ENCODE results near the gene CD14. TPM values are rescaled to one million over a fixed set of nuclear protein-coding genes. Genes with fewer than 3 reads are reported as not detected.

CD14 gene
- total RNA-seq, 2 experiments from 2014 or later, result 0.76 to 1.0 TPM

DNA sequence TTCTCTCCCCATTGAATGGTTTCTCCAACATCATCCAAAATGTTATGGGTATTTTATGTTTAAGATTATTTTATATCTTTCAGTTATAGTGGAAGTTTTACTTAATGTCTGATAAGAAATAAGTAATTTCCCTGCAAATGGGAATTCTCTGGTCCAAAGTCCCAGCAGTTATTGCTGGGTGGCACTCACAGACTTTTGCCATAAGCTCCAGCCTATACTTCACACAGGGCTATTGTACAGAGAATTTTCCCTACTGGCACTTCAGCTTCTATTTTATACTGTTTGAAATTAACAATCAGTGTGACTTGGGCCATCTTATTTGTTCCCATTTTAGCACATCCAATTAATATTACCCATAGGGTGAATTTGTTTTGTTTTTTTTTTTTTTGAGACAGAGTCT is 32.9 kb downstream of the CD14 start:
- no peaks in the 10 kb centered on the region for H3K79me2 ChIP-seq (ENCODE audit: insufficient read depth, low read depth, low read length)
- no peaks in the 10 kb centered on the region for H3K4me1 ChIP-seq (ENCODE audit: insufficient read depth, low read length, poor library complexity, severe bottlenecking)
- TF ChIP-seq EZH2phosphoT487 (IDR thresholded peaks at IDR 0.05; ENCODE audit: borderline replicate concordance, low read depth, low read length), result no peak
- no peak for TF ChIP-seq CTCF (conservative IDR thresholded peaks at IDR 0.05; ENCODE audit: low read length)
- no peak overlapping the region for H3K4me3 ChIP-seq (ENCODE audit: low read depth, low read length, poor library complexity, severe bottlenecking)
- CTCF ChIA-PET (ENCODE audit: unreplicated experiment), result no interaction called here
- H3K4me2 ChIP-seq (ENCODE audit: low read length), result no peak overlapping the region
- no peak overlapping the region for H2AFZ ChIP-seq (ENCODE audit: low read length)
- no peaks in the 10 kb centered on the region for H3K36me3 ChIP-seq (ENCODE audit: insufficient read depth, low read length)
- intact Hi-C loops (cut with micrococcal nuclease; ENCODE audit: unreplicated experiment), result no loop called here
- BruUV-seq (replicated peaks), result no TSS peak
- no peaks in the 10 kb centered on the region for H3K9me2 ChIP-seq (ENCODE audit: insufficient read depth, low read length)
- H4K20me1 ChIP-seq (ENCODE audit: insufficient read depth, low read length), result no peaks in the 10 kb centered on the region
- POLR2A ChIA-PET, result interaction anchor here (0.6 to 1.4 kb wide), 2 partner anchors 11 to 206 kb away, joined by 3 to 5 read pairs; no protein-coding TSS in a partner anchor
- no peak overlapping the region for H3K27ac ChIP-seq (ENCODE audit: low read depth, low read length, poor library complexity, severe bottlenecking)
- no peak for DNase-seq (ENCODE audit: low spot score)
- no peaks in the 10 kb centered on the region for H3K9me3 ChIP-seq (ENCODE audit: low read length)

- Histone ChIP-seq H3K4me3 (ENCODE audit: low read depth, low read length, poor library complexity, severe bottlenecking) (no peak overlapping the region), H3K9me3 (ENCODE audit: low read length) (no peaks in the 10 kb centered on the region), H3K4me1 (ENCODE audit: insufficient read depth, low read length, poor library complexity, severe bottlenecking) (no peaks in the 10 kb centered on the region), H3K4me2 (ENCODE audit: low read length) (no peak overlapping the region), H4K20me1 (ENCODE audit: insufficient read depth, low read length) (no peaks in the 10 kb centered on the region), H3K9me2 (ENCODE audit: insufficient read depth, low read length) (no peaks in the 10 kb centered on the region), H3K27ac (ENCODE audit: low read depth, low read length, poor library complexity, severe bottlenecking) (no peak overlapping the region), H3K36me3 (ENCODE audit: insufficient read depth, low read length) (no peaks in the 10 kb centered on the region), H3K79me2 (ENCODE audit: insufficient read depth, low read depth, low read length) (no peaks in the 10 kb centered on the region), H2AFZ (ENCODE audit: low read length) (no peak overlapping the region)
- ChIA-PET POLR2A (interaction anchor here (1.4 kb wide), 1 partner anchor 10 kb away, joined by 5 read pairs; no protein-coding TSS in a partner anchor), CTCF (ENCODE audit: unreplicated experiment) (no interaction called here)
- intact Hi-C loops (cut with micrococcal nuclease; ENCODE audit: unreplicated experiment), result no loop called here
- DNase-seq (ENCODE audit: low spot score), result no peak
- TF ChIP-seq EZH2phosphoT487 (IDR thresholded peaks at IDR 0.05; ENCODE audit: borderline replicate concordance, low read depth, low read length), result no peak
- TF ChIP-seq CTCF (conservative IDR thresholded peaks at IDR 0.05; ENCODE audit: low read length), result no peak
- BruUV-seq (replicated peaks), result no TSS peak
These were observed 34.1 kb downstream of the CD14 start for GRCh38 chr5:140598836-140599235.

- Histone ChIP-seq H3K36me3 (ENCODE audit: insufficient read depth, low read length) (no peaks in the 10 kb centered on the region), H3K9me3 (ENCODE audit: low read length) (no peaks in the 10 kb centered on the region), H3K27ac (ENCODE audit: low read depth, low read length, poor library complexity, severe bottlenecking) (no peak overlapping the region), H2AFZ (ENCODE audit: low read length) (no peak overlapping the region), H3K4me3 (ENCODE audit: low read depth, low read length, poor library complexity, severe bottlenecking) (no peak overlapping the region), H3K9me2 (ENCODE audit: insufficient read depth, low read length) (no peaks in the 10 kb centered on the region), H4K20me1 (ENCODE audit: insufficient read depth, low read length) (no peaks in the 10 kb centered on the region), H3K4me2 (ENCODE audit: low read length) (no peak overlapping the region), H3K4me1 (ENCODE audit: insufficient read depth, low read length, poor library complexity, severe bottlenecking) (no peaks in the 10 kb centered on the region), H3K79me2 (ENCODE audit: insufficient read depth, low read depth, low read length) (no peaks in the 10 kb centered on the region)
- no peak for DNase-seq (ENCODE audit: low spot score)
- ChIA-PET CTCF (ENCODE audit: unreplicated experiment) (no interaction called here), POLR2A (interaction anchor here (0.6 kb wide), 1 partner anchor 21 kb away, joined by 4 read pairs; no protein-coding TSS in a partner anchor)
- no TSS peak for BruUV-seq (replicated peaks)
- TF ChIP-seq EZH2phosphoT487 (IDR thresholded peaks at IDR 0.05; ENCODE audit: borderline replicate concordance, low read depth, low read length), result no peak
- no peak for TF ChIP-seq CTCF (conservative IDR thresholded peaks at IDR 0.05; ENCODE audit: low read length)
- intact Hi-C loops (cut with micrococcal nuclease; ENCODE audit: unreplicated experiment), result no loop called here
These were observed 36.6 kb downstream of the CD14 start for GRCh38 chr5:140596321-140596741.
